ENCODE data around the gene PROX1.

The PROX1 gene

DNA sequence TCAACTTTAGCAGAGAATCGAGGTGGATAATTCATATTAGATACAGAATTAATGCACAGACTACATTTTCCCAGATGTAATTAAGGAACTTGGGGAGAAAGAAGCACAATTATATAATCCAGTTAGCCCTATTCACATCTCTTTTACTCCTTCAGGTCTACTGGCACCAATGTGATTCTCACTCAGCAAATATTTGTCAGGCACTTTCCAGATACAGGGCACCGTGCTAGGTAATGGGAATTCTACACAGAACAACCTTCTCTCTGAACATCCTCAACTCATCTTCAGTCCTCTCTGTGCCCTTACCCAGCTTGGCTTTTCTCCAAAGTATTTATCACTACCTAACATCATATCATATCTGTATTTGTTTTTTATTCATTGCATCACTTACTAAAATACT, 15.6 kb upstream of the PROX1 start:
- Histone ChIP-seq H3K27me3 (ENCODE audit: insufficient read depth, poor library complexity, severe bottlenecking) (no peaks in the 10 kb centered on the region), H3K27ac (replicated peaks) (no peak overlapping the region), H3K4me3 (replicated peaks; ENCODE audit: insufficient read depth, low read length) (no peak overlapping the region)
- DNase-seq (ENCODE audit: low read depth in 1 of 2, low spot score in 1 of 2), result no peak
- TF ChIP-seq, protein P1, sequence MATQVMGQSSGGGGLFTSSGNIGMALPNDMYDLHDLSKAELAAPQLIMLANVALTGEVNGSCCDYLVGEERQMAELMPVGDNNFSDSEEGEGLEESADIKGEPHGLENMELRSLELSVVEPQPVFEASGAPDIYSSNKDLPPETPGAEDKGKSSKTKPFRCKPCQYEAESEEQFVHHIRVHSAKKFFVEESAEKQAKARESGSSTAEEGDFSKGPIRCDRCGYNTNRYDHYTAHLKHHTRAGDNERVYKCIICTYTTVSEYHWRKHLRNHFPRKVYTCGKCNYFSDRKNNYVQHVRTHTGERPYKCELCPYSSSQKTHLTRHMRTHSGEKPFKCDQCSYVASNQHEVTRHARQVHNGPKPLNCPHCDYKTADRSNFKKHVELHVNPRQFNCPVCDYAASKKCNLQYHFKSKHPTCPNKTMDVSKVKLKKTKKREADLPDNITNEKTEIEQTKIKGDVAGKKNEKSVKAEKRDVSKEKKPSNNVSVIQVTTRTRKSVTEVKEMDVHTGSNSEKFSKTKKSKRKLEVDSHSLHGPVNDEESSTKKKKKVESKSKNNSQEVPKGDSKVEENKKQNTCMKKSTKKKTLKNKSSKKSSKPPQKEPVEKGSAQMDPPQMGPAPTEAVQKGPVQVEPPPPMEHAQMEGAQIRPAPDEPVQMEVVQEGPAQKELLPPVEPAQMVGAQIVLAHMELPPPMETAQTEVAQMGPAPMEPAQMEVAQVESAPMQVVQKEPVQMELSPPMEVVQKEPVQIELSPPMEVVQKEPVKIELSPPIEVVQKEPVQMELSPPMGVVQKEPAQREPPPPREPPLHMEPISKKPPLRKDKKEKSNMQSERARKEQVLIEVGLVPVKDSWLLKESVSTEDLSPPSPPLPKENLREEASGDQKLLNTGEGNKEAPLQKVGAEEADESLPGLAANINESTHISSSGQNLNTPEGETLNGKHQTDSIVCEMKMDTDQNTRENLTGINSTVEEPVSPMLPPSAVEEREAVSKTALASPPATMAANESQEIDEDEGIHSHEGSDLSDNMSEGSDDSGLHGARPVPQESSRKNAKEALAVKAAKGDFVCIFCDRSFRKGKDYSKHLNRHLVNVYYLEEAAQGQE (IDR thresholded peaks at IDR 0.05; ENCODE audit: insufficient replicate concordance, low read depth), result no peak
- TF ChIP-seq SPI1 (IDR thresholded peaks at IDR 0.05; ENCODE audit: borderline replicate concordance, low read depth), result no peak

DNA sequence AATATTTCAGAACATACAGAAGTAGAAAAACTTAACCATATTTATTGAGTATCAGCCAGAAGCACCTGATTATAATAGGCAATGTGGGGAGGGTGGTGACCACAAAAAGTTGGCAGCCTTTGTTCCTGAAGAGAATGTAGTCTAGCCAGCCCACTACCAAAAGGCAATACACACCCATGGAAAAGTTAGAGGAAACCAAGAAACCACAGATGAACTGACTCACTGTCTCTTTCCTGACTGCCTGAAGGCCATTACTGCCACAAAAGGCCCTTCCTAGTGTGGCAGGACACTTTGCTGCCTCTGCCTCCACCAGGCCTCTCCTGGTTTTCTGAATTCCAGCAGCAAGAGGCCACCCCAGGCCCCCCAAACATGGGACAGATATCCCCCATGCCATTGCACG, 14.6 kb upstream of the PROX1 start:
- Histone ChIP-seq H3K27me3 (ENCODE audit: insufficient read depth, poor library complexity, severe bottlenecking) (peaks cover 4% of the 10 kb centered on the region), H3K4me3 (replicated peaks; ENCODE audit: insufficient read depth, low read length) (no peak overlapping the region), H3K27ac (replicated peaks) (no peak overlapping the region)
- no peak for DNase-seq (ENCODE audit: low read depth in 1 of 2, low spot score in 1 of 2)
- TF ChIP-seq, protein P1 (IDR thresholded peaks at IDR 0.05; ENCODE audit: insufficient replicate concordance, low read depth), result no peak
- TF ChIP-seq SPI1 (IDR thresholded peaks at IDR 0.05; ENCODE audit: borderline replicate concordance, low read depth) (no peak), POLR2AphosphoS5 (IDR thresholded peaks at IDR 0.05; ENCODE audit: low read depth) (no peak), GABPA (IDR thresholded peaks at IDR 0.05; ENCODE audit: low read depth) (no peak)
- TF ChIP-seq, protein P2, sequence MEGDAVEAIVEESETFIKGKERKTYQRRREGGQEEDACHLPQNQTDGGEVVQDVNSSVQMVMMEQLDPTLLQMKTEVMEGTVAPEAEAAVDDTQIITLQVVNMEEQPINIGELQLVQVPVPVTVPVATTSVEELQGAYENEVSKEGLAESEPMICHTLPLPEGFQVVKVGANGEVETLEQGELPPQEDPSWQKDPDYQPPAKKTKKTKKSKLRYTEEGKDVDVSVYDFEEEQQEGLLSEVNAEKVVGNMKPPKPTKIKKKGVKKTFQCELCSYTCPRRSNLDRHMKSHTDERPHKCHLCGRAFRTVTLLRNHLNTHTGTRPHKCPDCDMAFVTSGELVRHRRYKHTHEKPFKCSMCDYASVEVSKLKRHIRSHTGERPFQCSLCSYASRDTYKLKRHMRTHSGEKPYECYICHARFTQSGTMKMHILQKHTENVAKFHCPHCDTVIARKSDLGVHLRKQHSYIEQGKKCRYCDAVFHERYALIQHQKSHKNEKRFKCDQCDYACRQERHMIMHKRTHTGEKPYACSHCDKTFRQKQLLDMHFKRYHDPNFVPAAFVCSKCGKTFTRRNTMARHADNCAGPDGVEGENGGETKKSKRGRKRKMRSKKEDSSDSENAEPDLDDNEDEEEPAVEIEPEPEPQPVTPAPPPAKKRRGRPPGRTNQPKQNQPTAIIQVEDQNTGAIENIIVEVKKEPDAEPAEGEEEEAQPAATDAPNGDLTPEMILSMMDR (IDR thresholded peaks at IDR 0.05; ENCODE audit: insufficient read depth, low read length), result no peak

DNA sequence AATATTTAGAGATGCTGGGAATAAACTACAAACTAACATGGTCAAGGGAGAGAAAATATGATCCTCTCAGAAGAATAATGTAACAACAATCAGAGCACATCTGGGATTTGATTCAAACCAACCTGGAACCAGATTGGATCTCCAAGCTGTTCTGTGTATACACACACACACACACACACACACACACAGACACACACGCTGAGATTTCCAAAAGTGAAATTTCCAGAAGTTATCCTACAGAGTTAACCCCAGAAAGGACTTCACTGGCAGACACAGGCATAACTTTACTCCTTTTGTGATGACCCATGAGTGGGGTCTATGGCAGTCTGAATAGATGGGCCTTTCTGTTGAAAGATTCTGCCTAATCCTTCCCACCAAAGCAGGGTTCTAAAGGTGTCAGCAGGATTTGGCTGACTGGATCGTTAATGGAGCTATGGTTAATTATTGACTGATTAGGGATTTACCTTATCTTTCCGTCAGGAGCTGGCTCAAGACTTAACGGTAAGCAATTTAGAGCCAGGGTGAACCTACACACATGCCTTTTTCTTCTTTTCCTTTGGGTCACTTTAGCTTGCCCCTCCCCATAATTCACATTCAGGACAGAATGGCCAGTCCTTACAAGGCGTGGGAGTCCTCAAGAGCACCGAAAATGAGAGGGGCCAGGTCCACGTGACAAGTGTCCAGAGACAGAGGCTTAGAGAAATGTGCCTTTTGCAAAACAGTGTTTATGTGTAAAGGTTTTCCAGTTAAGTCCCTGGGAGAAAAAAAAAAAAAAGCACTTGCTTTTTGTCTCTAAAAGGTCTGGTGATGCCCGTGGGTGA, 10.9 kb upstream of the PROX1 start:
- no peak overlapping the region for H3K4me3 ChIP-seq (replicated peaks; ENCODE audit: insufficient read depth, low read length)
- TF ChIP-seq, protein P2 (IDR thresholded peaks at IDR 0.05; ENCODE audit: insufficient read depth, low read length), result no peak
- TF ChIP-seq, protein P1 (IDR thresholded peaks at IDR 0.05; ENCODE audit: insufficient replicate concordance, low read depth), result no peak
- TF ChIP-seq GABPA (IDR thresholded peaks at IDR 0.05; ENCODE audit: low read depth), result no peak
- no peak for TF ChIP-seq SPI1 (IDR thresholded peaks at IDR 0.05; ENCODE audit: borderline replicate concordance, low read depth)
- no peak for TF ChIP-seq POLR2AphosphoS5 (IDR thresholded peaks at IDR 0.05; ENCODE audit: low read depth)
- DNase-seq (ENCODE audit: low read depth in 1 of 2, low spot score in 1 of 2), result no peak
- peaks cover 31% of the 10 kb centered on the region for H3K27me3 ChIP-seq (ENCODE audit: insufficient read depth, poor library complexity, severe bottlenecking)
- no peak overlapping the region for H3K27ac ChIP-seq (replicated peaks)
